Fibroblast of skin of abdomen (primary cell): Measurements from ENCODE around the gene HPCAL1. TPM values are rescaled to one million over a fixed set of nuclear protein-coding genes. Genes with fewer than 3 reads are reported as not detected.
"Not testable (repeated sequence)": the region's sequence is repeated elsewhere in the genome, so short reads cannot be mapped to it uniquely, and the experiment has no call there.

Experiments used
- DNase-seq: peaks from one replicate; pipeline ENCODE4 v3.0.0-alpha.2; 2013
- polyA plus RNA-seq, 2 experiments: library from polyadenylated mRNA; unstranded; fragments of 120-200 nt; gene quantifications; one replicate each; pipeline ENCODE4 v1.2.1, GENCODE V29; 2013; ENCODE audit not compliant: insufficient read length in 2 of 2

Gene HPCAL1
- polyA plus RNA-seq (2013, experiment 1 of 2; ENCODE audit: insufficient read length), result 11.9 TPM
- polyA plus RNA-seq (2013, experiment 2 of 2; ENCODE audit: insufficient read length), result 13.5 TPM

GRCh38 chr2:10302479-10303180 lies at the start of gene HPCAL1:
Gene HPCAL1, plus strand, starts transcription at chr2:10302904. Its CDS starts 116,854 bp downstream, at chr2:10419758.
- peak; percentile 81 for DNase-seq

GRCh38 chr2:10253596-10254372 lies 48.9 kb upstream of the HPCAL1 start:
- DNase-seq, result no peak

- no peak for DNase-seq
Measured at GRCh38 chr2:10254373-10255188, 48.1 kb upstream of the HPCAL1 start.

DNA sequence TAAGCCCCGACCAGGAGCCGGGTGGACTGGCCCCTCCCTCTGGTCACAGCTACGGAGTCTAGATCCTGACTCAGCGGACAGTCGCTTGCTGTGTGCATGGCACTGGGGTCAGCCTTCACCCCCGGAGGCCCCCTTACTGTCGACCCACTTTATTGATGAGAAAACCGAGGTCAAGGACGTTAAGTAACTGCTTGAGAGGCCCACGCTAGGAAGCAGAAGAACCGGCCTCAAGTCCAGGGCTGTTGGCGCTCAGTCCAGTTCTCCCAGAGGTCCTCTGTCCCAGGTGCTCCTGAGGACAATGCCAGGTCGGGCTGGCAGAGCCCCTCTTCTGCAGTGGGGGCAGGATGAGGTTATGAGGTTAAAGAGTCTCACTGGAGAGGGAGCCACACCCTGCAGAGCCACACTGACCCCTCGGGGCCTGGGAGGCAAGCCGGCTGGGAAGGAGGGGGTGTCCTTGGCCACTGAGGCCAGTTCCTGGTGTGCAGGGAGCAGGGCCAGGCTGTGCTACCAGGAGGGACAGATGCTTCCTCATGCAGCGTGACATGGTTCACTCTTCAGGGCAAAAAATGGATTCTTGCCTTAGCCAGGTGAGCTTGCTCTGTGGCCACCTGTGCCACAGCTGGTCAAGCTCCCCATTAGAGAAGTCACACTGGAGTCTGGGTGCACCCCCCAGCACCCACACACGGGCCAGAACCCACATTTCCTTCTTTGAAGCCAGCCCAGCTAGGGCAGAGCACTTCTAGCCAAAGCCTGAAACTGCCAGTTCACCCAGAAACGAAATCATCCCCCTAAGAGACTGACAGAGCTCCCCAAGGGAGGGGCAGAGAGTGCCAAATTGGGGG lies 47.3 kb upstream of the HPCAL1 start:
- no peak for DNase-seq

GRCh38 chr2:10256031-10256514 lies 46.6 kb upstream of the HPCAL1 start:
- no peak for DNase-seq

DNA sequence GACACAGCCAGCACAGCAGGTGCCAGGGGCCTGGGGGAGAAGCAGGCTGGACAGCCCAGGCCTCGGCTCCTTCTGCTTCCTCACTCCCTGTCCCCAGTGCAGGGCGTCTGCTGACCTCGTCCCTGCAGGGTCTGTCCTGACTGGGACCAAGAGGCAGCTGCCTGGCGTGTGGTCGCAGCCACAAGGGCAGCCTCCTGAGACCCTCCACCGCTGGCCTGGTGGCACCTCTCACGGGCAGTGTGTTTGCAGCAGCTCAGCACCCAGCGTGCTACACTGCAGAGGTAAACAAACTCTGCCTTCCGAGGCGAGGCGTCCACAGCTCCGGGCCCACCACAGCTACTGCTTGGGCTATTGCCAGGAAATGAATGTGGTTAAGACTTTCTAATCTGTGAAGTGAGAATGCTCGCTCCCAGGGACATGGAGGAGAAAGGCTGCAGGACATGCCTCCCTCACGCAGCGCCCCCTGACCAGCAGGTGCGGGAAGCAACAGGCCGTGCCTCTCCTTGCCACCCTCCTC lies 46.1 kb upstream of the HPCAL1 start:
- no peak for DNase-seq

- no peak for DNase-seq
Measured at GRCh38 chr2:10257036-10257435, 45.7 kb upstream of the HPCAL1 start.

DNA sequence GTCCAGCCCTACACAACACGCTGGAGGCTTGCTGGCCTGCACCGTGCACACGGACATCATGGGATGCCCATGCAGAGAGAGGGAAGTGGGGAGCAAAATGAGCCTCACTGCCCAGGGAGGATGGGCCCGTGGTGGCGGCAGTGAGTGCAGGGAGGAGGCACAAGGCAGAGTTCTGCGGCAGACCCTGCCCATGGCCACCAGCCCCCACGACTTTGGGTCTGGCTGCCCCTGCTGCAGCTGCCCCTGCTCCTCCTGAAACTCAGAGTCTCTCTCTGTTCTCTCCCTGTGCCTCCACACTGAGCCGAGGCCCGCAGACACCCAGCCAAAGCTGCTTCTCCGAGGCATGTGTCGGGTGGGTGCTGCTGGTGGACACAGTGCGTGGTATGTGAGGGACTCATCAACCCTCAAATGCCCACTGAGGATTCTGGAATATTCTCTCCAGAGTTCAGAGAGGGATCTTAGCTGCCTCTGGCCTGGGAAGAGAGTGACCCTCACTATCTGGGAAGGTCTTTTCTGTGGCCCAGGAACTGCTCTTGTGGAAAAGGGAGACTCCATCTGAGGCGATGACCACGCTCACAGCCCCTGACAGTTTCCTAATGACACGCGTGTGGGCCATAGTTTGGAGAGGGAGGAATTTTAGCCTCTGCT lies 45.1 kb upstream of the HPCAL1 start:
- no peak for DNase-seq

- no peak for DNase-seq
Measured at GRCh38 chr2:10258326-10258725, 44.4 kb upstream of the HPCAL1 start.

GRCh38 chr2:10258726-10259125 lies 44.0 kb upstream of the HPCAL1 start:
- DNase-seq, result no peak

- DNase-seq, result no peak
Measured at GRCh38 chr2:10260130-10260529, 42.6 kb upstream of the HPCAL1 start.

DNA sequence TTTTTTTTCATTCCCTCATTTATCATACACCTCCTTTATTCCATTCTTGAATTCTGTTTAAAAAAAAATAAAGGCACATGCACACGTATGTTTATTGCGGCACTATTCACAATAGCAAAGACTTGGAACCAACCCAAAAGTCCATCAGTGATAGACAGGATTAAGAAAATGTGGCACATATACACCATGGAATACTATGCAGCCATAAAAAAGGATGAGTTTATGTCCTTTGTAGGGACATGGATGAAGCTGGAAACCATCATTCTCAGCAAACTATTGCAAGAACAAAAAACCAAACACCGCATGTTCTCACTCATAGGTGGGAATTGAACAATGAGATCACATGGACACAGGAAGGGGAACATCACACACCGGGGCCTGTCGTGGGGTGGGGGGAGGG lies 39.2 kb upstream of the HPCAL1 start:
- DNase-seq, result not testable (repeated sequence)

DNA sequence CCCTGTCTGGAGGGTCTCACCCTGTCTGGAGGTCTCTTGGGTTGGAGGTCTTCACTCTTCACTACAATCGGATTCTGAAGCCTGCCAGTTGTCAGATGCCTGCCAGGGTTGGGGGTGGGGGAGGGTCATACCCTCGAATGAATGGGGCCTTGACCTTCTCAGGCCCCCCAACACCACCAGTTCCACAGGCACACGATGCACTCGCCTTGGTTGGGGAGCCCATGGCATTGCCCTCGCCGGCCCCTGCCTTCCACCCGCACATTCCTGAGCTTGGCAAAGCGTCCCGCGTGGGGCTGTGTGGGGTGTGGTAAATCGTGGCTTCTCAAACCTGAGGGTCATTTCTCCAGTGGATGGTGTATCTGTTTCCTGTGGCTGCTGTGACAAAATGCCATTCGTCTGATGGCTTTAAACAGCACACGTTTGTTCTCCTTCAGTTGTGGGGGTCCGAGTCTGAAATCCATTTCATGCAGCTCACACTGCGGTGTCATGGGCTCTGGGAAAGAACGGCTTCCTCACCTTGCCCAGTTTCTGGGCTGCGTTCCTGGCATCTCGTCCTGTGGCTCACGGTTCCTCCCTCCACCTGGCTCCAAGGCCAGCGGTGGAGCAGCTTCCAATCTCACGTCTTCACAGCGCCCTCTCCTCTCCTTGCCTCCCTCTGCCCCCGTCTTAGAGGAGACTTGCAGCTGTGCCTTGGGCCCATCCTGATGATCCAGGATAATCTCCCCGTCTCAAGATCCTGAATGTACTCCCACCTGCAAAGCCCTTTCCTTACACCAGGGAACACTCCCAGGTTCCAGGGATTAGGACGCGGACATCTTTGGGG lies 38.0 kb upstream of the HPCAL1 start:
- no peak for DNase-seq

DNA sequence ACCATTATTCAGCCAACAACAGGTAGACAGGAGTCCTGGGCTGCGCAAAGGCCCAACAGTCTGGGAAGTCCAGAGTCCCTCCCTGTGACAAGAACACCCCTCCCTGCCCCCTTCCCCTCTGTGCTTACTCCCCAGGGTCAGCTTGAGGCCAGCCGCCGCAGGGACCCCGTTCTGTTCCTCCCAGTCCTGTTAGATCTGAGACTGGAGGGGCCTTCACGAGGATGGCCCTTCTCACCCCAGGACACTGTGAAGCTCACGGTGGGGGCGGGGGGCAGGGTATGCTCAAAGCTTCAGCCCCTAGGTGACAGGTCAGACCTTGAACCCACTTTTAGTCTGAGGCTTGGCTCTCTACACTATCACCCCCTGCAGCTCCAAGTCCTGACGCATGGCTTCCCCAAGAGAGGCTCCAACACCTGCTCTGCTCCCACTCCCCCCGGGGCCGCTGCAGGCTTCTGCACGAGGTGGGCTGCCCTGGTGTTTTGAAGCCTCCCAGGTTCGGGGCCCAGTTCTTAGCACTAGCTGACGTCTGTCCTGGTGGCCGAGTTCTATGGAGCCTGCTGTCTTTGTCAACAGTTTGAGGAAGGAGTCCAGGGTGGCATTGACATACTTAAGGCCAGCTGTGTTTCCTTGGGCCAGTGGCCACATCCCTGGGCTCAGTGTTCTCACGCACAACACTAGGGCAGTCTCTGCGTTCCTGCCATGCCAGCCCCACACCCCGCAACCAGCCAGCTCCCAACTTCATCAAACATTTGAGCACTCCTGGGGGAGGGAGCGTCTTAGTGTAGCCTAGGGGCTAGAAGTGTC lies 37.2 kb upstream of the HPCAL1 start:
- DNase-seq, result no peak

GRCh38 chr2:10266133-10266620 lies 36.5 kb upstream of the HPCAL1 start:
- peak; percentile 18 for DNase-seq

DNA sequence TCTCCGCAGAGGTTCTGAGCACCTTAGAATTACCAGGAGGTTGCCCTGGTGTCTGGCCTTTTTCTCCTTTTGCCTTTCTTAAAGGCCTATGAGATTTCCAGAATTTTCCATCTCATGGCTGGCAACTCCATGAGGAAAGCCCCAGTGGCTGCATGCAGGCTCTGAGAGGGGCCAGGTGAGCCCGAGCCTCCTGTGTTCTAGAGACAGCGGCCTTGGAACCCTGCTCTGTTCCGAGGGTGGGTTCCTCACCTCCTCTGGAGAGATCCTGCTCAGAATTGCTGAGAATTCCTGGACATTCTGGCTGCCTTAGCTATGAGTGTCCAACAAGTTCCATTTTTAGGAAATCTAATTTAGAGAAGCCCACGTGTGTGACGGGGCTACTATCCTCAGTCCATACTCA lies 35.7 kb upstream of the HPCAL1 start:
- no peak for DNase-seq

- DNase-seq, result no peak
Measured at GRCh38 chr2:10267551-10268465, 34.9 kb upstream of the HPCAL1 start.

GRCh38 chr2:10269291-10269690 lies 33.4 kb upstream of the HPCAL1 start:
- no peak for DNase-seq
